Activated B cell treated with CpG ODN at 0.5 μM for 24 hours (primary cell): ENCODE measurements around the gene PRSS21. TPM values are rescaled to one million over a fixed set of nuclear protein-coding genes. Genes with fewer than 3 reads are reported as not detected.

Experiments
- ATAC-seq: fragments of 200-7000 bp; cut with Tn5 transposase; one replicate; pipeline ENCODE4 v1.10.0; 2021; ENCODE audit warnings: low read depth, mild to moderate bottlenecking, moderate library complexity
- CTCF ChIA-PET: fragments of 350-600 bp; sonication (Branson Sonifier 250); formaldehyde crosslinking; loops from one replicate; lab custom pipeline; 2021; ENCODE audit warnings: antibody characterized with exemption; lab: Charles Lee
- POLR2A ChIA-PET: fragments of 350-600 bp; sonication (Branson Sonifier 250); formaldehyde crosslinking; loops from one replicate; lab custom pipeline; 2021; ENCODE audit warnings: antibody characterized with exemption; lab: Charles Lee
- DNase-seq: peaks from one replicate; pipeline ENCODE4 v3.0.0; 2022
- H3K27ac Mint-ChIP-seq: one replicate; pipeline ENCODE4 v1.8.0; 2020; ENCODE audit warnings: mixed read lengths
- H3K27me3 Mint-ChIP-seq: one replicate; pipeline ENCODE4 v1.8.0; 2021; ENCODE audit warnings: mixed read lengths
- H3K36me3 Mint-ChIP-seq: one replicate; pipeline ENCODE4 v1.8.0; 2021; ENCODE audit warnings: low read depth, mixed read lengths
- H3K4me1 Mint-ChIP-seq: one replicate; pipeline ENCODE4 v1.8.0; 2021; ENCODE audit warnings: mixed read lengths
- H3K4me3 Mint-ChIP-seq: one replicate; pipeline ENCODE4 v1.8.0; 2020; ENCODE audit warnings: mild to moderate bottlenecking, mixed read lengths
- H3K9me3 Mint-ChIP-seq: one replicate; pipeline ENCODE4 v1.8.0; 2020; ENCODE audit warnings: mixed read lengths
- intact Hi-C: fragments of 100-400 bp; cut with micrococcal nuclease; formaldehyde crosslinking; loops from one replicate; pipeline ENCODE4 v1.15.1; 2024
- total RNA-seq: library from RNA; stranded (reverse); gene quantifications from 2 replicates; pipeline ENCODE4 v1.2.3, GENCODE V29; 2022
- TF ChIP-seq, protein P1 (sequence below): fragments of 200-600 bp; IDR thresholded peaks from one replicate; pipeline ENCODE4 v1.8.0; 2022; ENCODE audit warnings: antibody characterized with exemption, mild to moderate bottlenecking

Gene PRSS21
- total RNA-seq, 1 donor from 2014 or later, result 2.4 TPM

DNA sequence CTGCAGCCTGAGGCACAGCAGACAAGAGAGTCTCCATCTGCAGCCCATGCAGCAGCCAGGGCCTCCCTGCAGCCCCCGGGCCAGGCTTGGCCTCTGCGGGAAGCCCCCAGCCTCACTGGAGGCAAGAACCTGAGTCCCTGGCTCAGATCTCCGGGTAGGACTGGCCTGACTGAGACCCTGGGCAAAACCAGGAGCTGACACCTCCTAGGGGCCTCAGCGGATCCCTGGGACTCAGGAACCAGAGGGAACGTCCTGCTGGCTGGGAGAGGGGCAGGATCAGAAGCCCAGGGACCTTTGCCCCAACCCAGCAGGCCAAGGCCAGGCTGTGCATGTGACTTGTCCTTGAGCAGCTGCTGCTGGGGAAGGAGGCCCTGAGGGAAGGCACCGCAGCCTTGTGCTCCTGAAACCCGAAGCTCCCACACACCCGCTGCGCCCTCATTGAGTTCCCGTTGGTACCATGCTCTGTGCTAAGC, 1.7 kb upstream of the PRSS21 start:
- TF ChIP-seq, protein P1, sequence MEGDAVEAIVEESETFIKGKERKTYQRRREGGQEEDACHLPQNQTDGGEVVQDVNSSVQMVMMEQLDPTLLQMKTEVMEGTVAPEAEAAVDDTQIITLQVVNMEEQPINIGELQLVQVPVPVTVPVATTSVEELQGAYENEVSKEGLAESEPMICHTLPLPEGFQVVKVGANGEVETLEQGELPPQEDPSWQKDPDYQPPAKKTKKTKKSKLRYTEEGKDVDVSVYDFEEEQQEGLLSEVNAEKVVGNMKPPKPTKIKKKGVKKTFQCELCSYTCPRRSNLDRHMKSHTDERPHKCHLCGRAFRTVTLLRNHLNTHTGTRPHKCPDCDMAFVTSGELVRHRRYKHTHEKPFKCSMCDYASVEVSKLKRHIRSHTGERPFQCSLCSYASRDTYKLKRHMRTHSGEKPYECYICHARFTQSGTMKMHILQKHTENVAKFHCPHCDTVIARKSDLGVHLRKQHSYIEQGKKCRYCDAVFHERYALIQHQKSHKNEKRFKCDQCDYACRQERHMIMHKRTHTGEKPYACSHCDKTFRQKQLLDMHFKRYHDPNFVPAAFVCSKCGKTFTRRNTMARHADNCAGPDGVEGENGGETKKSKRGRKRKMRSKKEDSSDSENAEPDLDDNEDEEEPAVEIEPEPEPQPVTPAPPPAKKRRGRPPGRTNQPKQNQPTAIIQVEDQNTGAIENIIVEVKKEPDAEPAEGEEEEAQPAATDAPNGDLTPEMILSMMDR, result no peak
- no peak for DNase-seq
- no peaks in the 10 kb centered on the region for H3K9me3 Mint-ChIP-seq
- POLR2A ChIA-PET, result no interaction called here
- no peaks in the 10 kb centered on the region for H3K4me1 Mint-ChIP-seq
- no peak for ATAC-seq
- no peak overlapping the region for H3K4me3 Mint-ChIP-seq
- CTCF ChIA-PET, result no interaction called here
- H3K36me3 Mint-ChIP-seq, result no peaks in the 10 kb centered on the region
- H3K27ac Mint-ChIP-seq, result no peak overlapping the region
- peaks cover 12% of the 10 kb centered on the region for H3K27me3 Mint-ChIP-seq
- intact Hi-C loops, result no loop called here

DNA sequence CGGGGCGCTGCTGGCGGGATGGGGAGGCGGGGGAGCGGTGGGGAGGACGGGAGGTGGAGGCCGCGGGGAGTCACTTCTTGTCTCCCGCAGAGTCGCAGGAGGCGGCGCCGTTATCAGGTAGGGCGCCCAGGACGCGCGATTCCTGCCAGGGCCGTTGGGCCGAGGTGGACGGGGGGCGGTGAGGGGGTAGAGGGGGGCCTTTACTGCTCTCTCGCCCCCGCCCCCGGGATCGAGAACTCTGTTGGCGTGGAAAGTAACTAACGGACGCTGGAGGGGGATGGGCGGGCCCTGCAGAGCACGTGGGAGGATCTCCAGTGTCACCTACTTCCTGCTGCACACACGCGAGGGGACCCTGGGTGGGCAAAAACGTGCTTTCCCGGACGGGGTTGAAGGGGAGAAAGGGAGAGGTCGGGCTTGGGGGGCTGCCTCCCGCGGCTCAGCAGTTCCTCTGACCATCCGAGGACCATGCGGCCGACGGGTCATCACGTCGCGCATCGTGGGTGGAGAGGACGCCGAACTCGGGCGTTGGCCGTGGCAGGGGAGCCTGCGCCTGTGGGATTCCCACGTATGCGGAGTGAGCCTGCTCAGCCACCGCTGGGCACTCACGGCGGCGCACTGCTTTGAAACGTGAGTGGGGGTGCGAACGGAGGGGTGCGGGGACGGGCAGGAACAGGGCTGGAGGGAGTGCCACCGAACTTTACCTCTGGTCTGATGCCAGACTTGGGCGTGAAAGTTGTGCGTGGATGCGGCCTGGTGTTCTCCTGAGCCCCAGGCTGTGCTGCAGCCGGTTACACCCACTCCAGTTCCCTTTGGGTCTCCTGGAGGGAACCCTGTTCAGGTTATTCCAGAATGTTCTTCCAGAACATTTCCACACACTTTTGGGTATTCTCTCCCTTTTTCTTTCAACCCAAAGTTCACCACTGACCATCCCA, 569 bp downstream of the PRSS21 start:
- no peak overlapping the region for H3K27ac Mint-ChIP-seq
- ATAC-seq (no peak), DNase-seq (no peak)
- H3K4me1 Mint-ChIP-seq, result no peaks in the 10 kb centered on the region
- CTCF ChIA-PET, result no interaction called here
- H3K9me3 Mint-ChIP-seq, result no peaks in the 10 kb centered on the region
- no peak overlapping the region for H3K4me3 Mint-ChIP-seq
- POLR2A ChIA-PET, result no interaction called here
- peaks cover 4% of the 10 kb centered on the region for H3K27me3 Mint-ChIP-seq
- TF ChIP-seq, protein P1, result no peak
- intact Hi-C loops, result no loop called here
- H3K36me3 Mint-ChIP-seq, result no peaks in the 10 kb centered on the region

DNA sequence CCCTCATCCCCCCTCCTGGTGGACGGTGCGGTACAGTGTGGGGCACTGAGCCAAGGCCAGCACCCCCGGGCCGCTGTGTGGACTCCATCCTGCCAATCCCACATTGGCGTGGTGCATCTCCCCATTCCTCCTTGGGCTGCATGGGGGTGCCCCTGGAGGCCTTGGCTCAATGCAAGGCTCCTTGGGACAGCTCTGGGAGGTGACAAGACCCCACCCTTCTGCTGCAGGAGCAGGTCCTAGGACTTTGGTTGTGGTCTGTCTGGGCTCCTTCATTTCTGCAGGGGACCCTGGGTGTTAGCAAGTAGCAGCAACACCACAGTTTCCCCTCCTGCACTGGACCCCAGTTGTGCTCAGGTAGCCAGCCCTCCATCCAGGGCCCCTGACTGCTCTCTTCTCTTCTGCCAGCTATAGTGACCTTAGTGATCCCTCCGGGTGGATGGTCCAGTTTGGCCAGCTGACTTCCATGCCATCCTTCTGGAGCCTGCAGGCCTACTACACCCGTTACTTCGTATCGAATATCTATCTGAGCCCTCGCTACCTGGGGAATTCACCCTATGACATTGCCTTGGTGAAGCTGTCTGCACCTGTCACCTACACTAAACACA, 1.3 kb downstream of the PRSS21 start:
- Mint-ChIP-seq H3K36me3 (no peaks in the 10 kb centered on the region), H3K4me1 (no peaks in the 10 kb centered on the region), H3K27me3 (peaks cover 4% of the 10 kb centered on the region), H3K4me3 (no peak overlapping the region), H3K27ac (no peak overlapping the region), H3K9me3 (no peaks in the 10 kb centered on the region)
- intact Hi-C loops, result no loop called here
- CTCF ChIA-PET, result no interaction called here
- POLR2A ChIA-PET, result no interaction called here
- TF ChIP-seq, protein P1, result no peak
- DNase-seq (no peak), ATAC-seq (no peak)

DNA sequence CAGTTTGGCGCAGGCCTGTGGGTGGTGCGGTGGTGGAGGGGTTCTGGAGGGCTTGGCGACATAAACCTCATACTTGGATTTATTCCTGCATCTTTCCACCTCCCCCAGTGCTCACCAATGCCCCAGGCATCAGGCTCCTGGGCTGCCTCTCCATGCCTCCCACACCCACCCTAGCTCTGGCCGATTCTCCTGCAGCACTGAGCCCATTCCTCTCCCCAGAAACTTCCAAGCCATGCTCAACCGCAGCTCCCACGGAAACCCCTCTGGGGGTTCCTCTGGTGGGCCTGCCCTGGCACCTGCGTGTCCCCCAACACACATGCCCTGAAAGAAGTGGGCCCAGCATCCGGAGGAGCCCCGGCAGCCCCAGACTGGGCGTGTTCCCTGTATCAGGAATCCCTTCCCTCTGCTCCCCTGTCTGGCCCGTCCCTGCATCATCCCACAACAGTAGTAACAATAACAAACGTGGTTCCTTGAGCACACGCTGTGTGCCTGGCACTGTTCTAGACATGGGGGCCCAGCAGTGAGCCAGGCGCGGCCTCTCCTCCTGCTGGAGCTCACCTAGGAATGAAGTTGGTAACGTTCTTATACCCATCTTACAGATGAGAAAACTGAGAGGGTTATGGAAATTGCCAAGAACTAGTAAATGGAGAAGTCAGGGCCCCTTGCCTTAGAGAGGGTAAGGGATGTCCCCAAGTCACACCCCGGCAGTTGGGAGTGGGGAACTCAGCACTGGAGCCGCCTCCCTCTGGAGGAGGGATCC, 2.3 kb downstream of the PRSS21 start:
- H3K9me3 Mint-ChIP-seq, result no peaks in the 10 kb centered on the region
- H3K27me3 Mint-ChIP-seq, result peaks cover 3% of the 10 kb centered on the region
- no peaks in the 10 kb centered on the region for H3K36me3 Mint-ChIP-seq
- TF ChIP-seq, protein P1, result no peak
- ChIA-PET CTCF (no interaction called here), POLR2A (no interaction called here)
- no peak overlapping the region for H3K4me3 Mint-ChIP-seq
- no peak overlapping the region for H3K27ac Mint-ChIP-seq
- no peak for DNase-seq
- intact Hi-C loops, result no loop called here
- ATAC-seq, result no peak
- no peaks in the 10 kb centered on the region for H3K4me1 Mint-ChIP-seq
